Hepatic stellate cell (primary cell): ENCODE results near the gene FBXO9.

Experiments
- DNase-seq: peaks from one replicate; pipeline ENCODE4 v3.0.0; 2011; ENCODE audit warnings: low spot score

The FBXO9 gene

GRCh38 chr6:53095270-53095669 lies 30.1 kb downstream of the FBXO9 start:
- DNase-seq, result no peak

- DNase-seq, result peak; percentile 27
Observed at GRCh38 chr6:53095716-53096115, 30.5 kb downstream of the FBXO9 start.

- no peak for DNase-seq
Observed at GRCh38 chr6:53100561-53100960, 35.4 kb downstream of the FBXO9 start.

GRCh38 chr6:53101006-53101405 lies 35.8 kb downstream of the FBXO9 start:
- DNase-seq, result no peak

GRCh38 chr6:53103993-53104675 lies 38.9 kb downstream of the FBXO9 start:
- DNase-seq, result no peak

GRCh38 chr6:53104916-53105315 lies 39.7 kb downstream of the FBXO9 start:
- DNase-seq, result no peak

GRCh38 chr6:53107091-53107490 lies 41.9 kb downstream of the FBXO9 start:
- DNase-seq, result no peak

GRCh38 chr6:53109612-53110011 lies 44.4 kb downstream of the FBXO9 start:
- no peak for DNase-seq

- no peak for DNase-seq
Observed at GRCh38 chr6:53111865-53112264, 46.7 kb downstream of the FBXO9 start.

GRCh38 chr6:53112404-53112803 lies 47.2 kb downstream of the FBXO9 start:
- DNase-seq, result no peak

GRCh38 chr6:53112871-53113270 lies 47.7 kb downstream of the FBXO9 start:
- DNase-seq, result no peak

- DNase-seq, result no peak
Observed at GRCh38 chr6:53113742-53114141, 48.5 kb downstream of the FBXO9 start.

GRCh38 chr6:53115113-53115512 lies 49.9 kb downstream of the FBXO9 start:
- no peak for DNase-seq

- no peak for DNase-seq
Observed at GRCh38 chr6:53115741-53116140, 50.5 kb downstream of the FBXO9 start.

GRCh38 chr6:53119349-53119748 lies 54.1 kb downstream of the FBXO9 start:
- no peak for DNase-seq

- peak; percentile 12 for DNase-seq
Observed at GRCh38 chr6:53119772-53120409, 54.7 kb downstream of the FBXO9 start.

- DNase-seq, result no peak
Observed at GRCh38 chr6:53124131-53124800, 59.1 kb downstream of the FBXO9 start.

GRCh38 chr6:53125276-53125675 lies 60.1 kb downstream of the FBXO9 start:
- no peak for DNase-seq

GRCh38 chr6:53128842-53129241 lies 63.6 kb downstream of the FBXO9 start:
- no peak for DNase-seq

- no peak for DNase-seq
Observed at GRCh38 chr6:53130569-53131290, 65.5 kb downstream of the FBXO9 start.

GRCh38 chr6:53133961-53134360 lies 68.8 kb downstream of the FBXO9 start:
- DNase-seq, result no peak

GRCh38 chr6:53134601-53135235 lies 69.5 kb downstream of the FBXO9 start:
- DNase-seq, result no peak
